Liver (tissue), 9 donors: Measurements from ENCODE around the gene MERTK. TPM values are rescaled to one million over a fixed set of nuclear protein-coding genes. Genes with fewer than 3 reads are reported as not detected.

ENCODE experiments used
- DNase-seq: peaks from one replicate; pipeline ENCODE4 v3.0.0-alpha.2; 2017; ENCODE audit warnings: low spot score
- H3K27ac ChIP-seq, 2 donors: one replicate each; pipeline ENCODE4 v1.7.0; 2013; ENCODE audit warnings: inconsistent platforms in 2 of 2, low read length in 2 of 2, control low read depth in 1 of 2, low read depth in 1 of 2, mild to moderate bottlenecking in 1 of 2
- H3K27me3 ChIP-seq, 4 donors: one replicate each; pipeline versions ENCODE4 v1.6.1 to v1.7.0; 2013; ENCODE audit warnings: low read length in 3 of 4, inconsistent platforms in 1 of 4, mild to moderate bottlenecking in 1 of 4, moderate library complexity in 1 of 4; ENCODE audit not compliant: control insufficient read depth in 4 of 4, insufficient read depth in 4 of 4
- H3K36me3 ChIP-seq, 4 donors: one replicate each; pipeline versions ENCODE4 v1.6.1 to v1.7.0; 2013; ENCODE audit warnings: low read length in 3 of 4, mild to moderate bottlenecking in 3 of 4, low read depth in 1 of 4, moderate library complexity in 1 of 4; ENCODE audit not compliant: control insufficient read depth in 4 of 4, insufficient read depth in 3 of 4
- H3K4me1 ChIP-seq, 4 donors: one replicate each; pipeline versions ENCODE4 v1.6.1 to v1.7.0; 2013; ENCODE audit warnings: low read length in 3 of 4, mild to moderate bottlenecking in 3 of 4, moderate library complexity in 1 of 4; ENCODE audit not compliant: control insufficient read depth in 4 of 4, insufficient read depth in 4 of 4
- H3K4me3 ChIP-seq, 3 donors: one replicate each; pipeline versions ENCODE4 v1.6.1 to v1.7.0; 2013; ENCODE audit warnings: low read length in 3 of 3, control low read depth in 1 of 3, low read depth in 1 of 3, mild to moderate bottlenecking in 1 of 3
- H3K9ac ChIP-seq, 2 donors: one replicate each; pipeline ENCODE4 v1.7.0; 2013; ENCODE audit warnings: low read length in 2 of 2, mild to moderate bottlenecking in 2 of 2, moderate library complexity in 2 of 2, control low read depth in 1 of 2, low read depth in 1 of 2
- H3K9me3 ChIP-seq, 4 donors: one replicate each; pipeline versions ENCODE4 v1.6.1 to v1.7.0; 2013; ENCODE audit warnings: low read length in 3 of 4; ENCODE audit not compliant: control insufficient read depth in 4 of 4
- ATF3 ChIP-seq: IDR thresholded peaks from 2 replicates; pipeline ENCODE4 v1.6.1; 2016; ENCODE audit warnings: antibody characterized with exemption
- CTCF ChIP-seq: fragments of 150-350 bp; IDR thresholded peaks from 2 replicates; pipeline ENCODE4 v1.5.1; 2017; ENCODE audit warnings: improper control_type of control experiment, low read depth, low read length; ENCODE audit not compliant: missing input control
- FOXA1 ChIP-seq: IDR thresholded peaks from 2 replicates; pipeline ENCODE4 v1.6.1; 2016; ENCODE audit warnings: antibody characterized with exemption
- GABPA ChIP-seq, 2 donors: IDR thresholded peaks in 1 of 2; conservative IDR thresholded peaks in 1 of 2; 2 replicates each; pipeline ENCODE4 v1.6.1; 2016; ENCODE audit warnings: antibody characterized with exemption in 2 of 2, mild to moderate bottlenecking in 1 of 2, moderate library complexity in 1 of 2
- HNF4A ChIP-seq, 2 donors: conservative IDR thresholded peaks; 2 replicates each; pipeline ENCODE4 v1.6.1; 2016; ENCODE audit warnings: antibody characterized with exemption in 2 of 2, mild to moderate bottlenecking in 2 of 2
- HNF4G ChIP-seq: IDR thresholded peaks from 2 replicates; pipeline ENCODE4 v1.6.1; 2016; ENCODE audit warnings: antibody characterized with exemption
- JUND ChIP-seq, 2 donors: IDR thresholded peaks; 2 replicates each; pipeline ENCODE4 v1.6.1; 2016; ENCODE audit warnings: antibody characterized with exemption in 2 of 2
- NR2F2 ChIP-seq: IDR thresholded peaks from 2 replicates; pipeline ENCODE4 v1.6.1; 2016; ENCODE audit warnings: antibody characterized with exemption
- RAD21 ChIP-seq, 2 donors: IDR thresholded peaks; 2 replicates each; pipeline ENCODE4 v1.6.1; 2016; ENCODE audit warnings: antibody characterized with exemption in 2 of 2, mild to moderate bottlenecking in 2 of 2
- TAF1 ChIP-seq: conservative IDR thresholded peaks from 2 replicates; pipeline ENCODE4 v1.6.1; 2016; ENCODE audit warnings: antibody characterized with exemption, mild to moderate bottlenecking
- YY1 ChIP-seq: IDR thresholded peaks from 2 replicates; pipeline ENCODE4 v1.6.1; 2016; ENCODE audit warnings: antibody characterized with exemption, mild to moderate bottlenecking
- WGBS: extraction: QIAGEN DNeasy Blood & Tissue Kit; methylation state at CpG from one replicate; pipeline ENCODE4 v1.1.7; 2013; 5-methylcytosine and 5-hydroxymethylcytosine counted together
- polyA plus RNA-seq, 2 donors: library from polyadenylated mRNA; stranded (reverse) in 1 of 2; unstranded in 1 of 2; fragments of 200-250 nt in 1 of 2; fragments of >200 nt in 1 of 2; fragmentation: Nextera tagmentation in 1 of 2; extraction: Ambion mirVana in 1 of 2; gene quantifications; one replicate each; pipeline versions ENCODE4 v1.2.1 to v1.2.3, GENCODE V29; 2013 to 2015
- total RNA-seq, 2 donors: library from RNA; depleted of rRNA; stranded (reverse); fragments of >200 nt; gene quantifications; one replicate each; pipeline ENCODE4 v1.2.3, GENCODE V29; 2014
- TF ChIP-seq, protein P1 (sequence below): IDR thresholded peaks from 2 replicates; pipeline ENCODE4 v1.6.1; 2016; ENCODE audit warnings: antibody characterized with exemption
- TF ChIP-seq, protein P2 (sequence below): IDR thresholded peaks from 2 replicates; pipeline ENCODE4 v1.6.1; 2016; ENCODE audit warnings: antibody characterized with exemption
- donor health status: healthy.
- donor health status: healthy.
- donor health status: healthy.
- donor health status: healthy.
- donor health status: healthy.

MERTK gene
- total and polyA plus RNA-seq, 4 donors: 6.3 to 34.1 (median 8.2) TPM

DNA sequence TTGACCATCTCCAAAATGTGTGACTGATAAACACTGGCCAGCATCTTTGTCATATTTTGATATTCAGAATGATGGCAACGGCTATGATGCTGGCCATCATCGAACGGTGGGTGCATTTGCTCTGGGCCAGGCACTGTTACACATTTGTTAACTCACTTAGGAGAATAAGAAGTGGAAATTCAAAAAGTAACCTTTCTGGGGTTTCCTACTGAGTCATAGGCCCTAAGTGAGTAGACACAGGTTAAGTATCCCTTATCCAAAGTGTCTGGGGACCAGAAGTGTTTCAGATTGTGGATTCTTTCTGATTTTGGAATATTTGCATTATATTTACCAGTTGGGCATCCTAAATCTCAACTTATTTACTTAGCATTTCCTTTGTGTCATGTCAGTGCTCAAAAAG, 92.0 kb downstream of the MERTK start:
- DNase-seq: no peak
- no peak for TF ChIP-seq HNF4G
- TF ChIP-seq RAD21 (IDR thresholded peaks at IDR 0.05): no peak
- TF ChIP-seq, protein P1, sequence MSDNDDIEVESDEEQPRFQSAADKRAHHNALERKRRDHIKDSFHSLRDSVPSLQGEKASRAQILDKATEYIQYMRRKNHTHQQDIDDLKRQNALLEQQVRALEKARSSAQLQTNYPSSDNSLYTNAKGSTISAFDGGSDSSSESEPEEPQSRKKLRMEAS: no peak
- no peak for TF ChIP-seq NR2F2
- TF ChIP-seq TAF1: no peak
- no peak for TF ChIP-seq JUND (IDR thresholded peaks at IDR 0.05)
- TF ChIP-seq YY1: no peak
- WGBS: 95% methylated on average over 3 of the region's 3 CpGs

DNA sequence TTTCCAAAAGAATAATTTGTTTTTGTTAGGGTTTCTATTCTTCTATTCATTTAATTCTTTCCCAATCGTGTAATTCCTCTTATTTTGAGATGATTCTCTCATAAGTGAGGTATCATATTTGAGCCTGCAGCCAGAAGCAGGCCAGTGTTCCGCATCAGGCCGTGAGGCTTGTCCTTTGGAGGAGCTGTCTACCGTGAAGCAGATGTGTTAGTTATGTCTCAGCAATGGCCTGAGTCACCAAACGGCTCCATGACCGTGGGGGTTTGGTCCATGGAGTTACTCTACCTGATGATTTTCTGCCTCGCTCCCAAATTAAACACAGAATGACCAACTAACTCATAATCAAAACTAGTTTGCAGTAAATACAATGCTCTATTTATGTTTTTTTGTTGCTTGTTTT, 92.4 kb downstream of the MERTK start:
- Histone ChIP-seq H3K36me3 (peaks cover 8 to 32% (median 16%) of the 10 kb centered on the region in 4 donors), H3K4me3 (no peak overlapping the region), H3K27ac (no peak overlapping the region), H3K4me1 (no peaks in the 10 kb centered on the region), H3K9ac (no peak overlapping the region), H3K27me3 (no peaks in the 10 kb centered on the region), H3K9me3 (no peaks in the 10 kb centered on the region)
- DNase-seq: no peak
- 95% methylated on average over 7 of the region's 7 CpGs for WGBS
- TF ChIP-seq HNF4A (conservative IDR thresholded peaks at IDR 0.05): no peak
- TF ChIP-seq FOXA1: no peak
- no peak for TF ChIP-seq CTCF
- no peak for TF ChIP-seq ATF3
- no peak for TF ChIP-seq GABPA (IDR thresholded peaks at IDR 0.05 in 1 of 2, conservative IDR thresholded peaks at IDR 0.05 in 1 of 2)
- no peak for TF ChIP-seq YY1

More for the DNA sequence above, 92.0 kb downstream of the MERTK start:
- Histone ChIP-seq H3K36me3 (peaks cover 8 to 30% (median 15%) of the 10 kb centered on the region in 4 donors), H3K4me1 (no peaks in the 10 kb centered on the region), H3K27me3 (no peaks in the 10 kb centered on the region), H3K4me3 (no peak overlapping the region), H3K27ac (no peak overlapping the region), H3K9me3 (no peaks in the 10 kb centered on the region), H3K9ac (no peak overlapping the region)

GRCh38 chr2:111994042-111994441, 95.6 kb downstream of the MERTK start:
- 92% methylated on average over 8 of the region's 8 CpGs for WGBS
- no peak for DNase-seq
- no peak overlapping the region for H3K9ac ChIP-seq
- TF ChIP-seq, protein P1: no peak
- no peak for TF ChIP-seq JUND (IDR thresholded peaks at IDR 0.05)
- TF ChIP-seq, protein P2, sequence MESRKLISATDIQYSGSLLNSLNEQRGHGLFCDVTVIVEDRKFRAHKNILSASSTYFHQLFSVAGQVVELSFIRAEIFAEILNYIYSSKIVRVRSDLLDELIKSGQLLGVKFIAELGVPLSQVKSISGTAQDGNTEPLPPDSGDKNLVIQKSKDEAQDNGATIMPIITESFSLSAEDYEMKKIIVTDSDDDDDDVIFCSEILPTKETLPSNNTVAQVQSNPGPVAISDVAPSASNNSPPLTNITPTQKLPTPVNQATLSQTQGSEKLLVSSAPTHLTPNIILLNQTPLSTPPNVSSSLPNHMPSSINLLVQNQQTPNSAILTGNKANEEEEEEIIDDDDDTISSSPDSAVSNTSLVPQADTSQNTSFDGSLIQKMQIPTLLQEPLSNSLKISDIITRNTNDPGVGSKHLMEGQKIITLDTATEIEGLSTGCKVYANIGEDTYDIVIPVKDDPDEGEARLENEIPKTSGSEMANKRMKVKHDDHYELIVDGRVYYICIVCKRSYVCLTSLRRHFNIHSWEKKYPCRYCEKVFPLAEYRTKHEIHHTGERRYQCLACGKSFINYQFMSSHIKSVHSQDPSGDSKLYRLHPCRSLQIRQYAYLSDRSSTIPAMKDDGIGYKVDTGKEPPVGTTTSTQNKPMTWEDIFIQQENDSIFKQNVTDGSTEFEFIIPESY: no peak
- TF ChIP-seq TAF1: no peak
- no peaks in the 10 kb centered on the region for H3K9me3 ChIP-seq
- H3K4me1 ChIP-seq: no peaks in the 10 kb centered on the region
- H3K4me3 ChIP-seq: no peak overlapping the region
- no peaks in the 10 kb centered on the region for H3K27me3 ChIP-seq
- H3K27ac ChIP-seq: no peak overlapping the region
- peaks cover 9 to 30% (median 20%) of the 10 kb centered on the region in 4 donors for H3K36me3 ChIP-seq
